HL-60 (cell line): ENCODE data around the gene UBA7.
A peak's percentile ranks its signal among the peaks of the same experiment; 100 is the strongest.

Experiments
- DNase-seq, 2 experiments: peaks; one replicate each; pipeline ENCODE4 v3.0.0-alpha.2; 2010 to 2020; ENCODE audit warnings: low read depth in 1 of 2, low spot score in 1 of 2
- H3K27ac ChIP-seq: fragments of 250-450 bp; sonication (Bioruptor Pico); replicated peaks from 2 replicates; pipeline ENCODE4 v1.5.1; 2020; ENCODE audit warnings: mild to moderate bottlenecking, moderate library complexity
- H3K27me3 ChIP-seq: fragments of 250-450 bp; sonication (Bioruptor Pico); 2 replicates; pipeline ENCODE4 v1.5.1; 2021; ENCODE audit warnings: mild to moderate bottlenecking, moderate library complexity; ENCODE audit not compliant: insufficient read depth, poor library complexity, severe bottlenecking
- H3K4me3 ChIP-seq: replicated peaks from 2 replicates; pipeline ENCODE4 v1.5.1; 2011; ENCODE audit warnings: mild to moderate bottlenecking, control low read depth, low read length; ENCODE audit not compliant: insufficient read depth
- GABPA ChIP-seq: IDR thresholded peaks from 2 replicates; pipeline ENCODE4 v1.6.1; 2012; ENCODE audit warnings: low read depth
- POLR2AphosphoS5 ChIP-seq: IDR thresholded peaks from 2 replicates; pipeline ENCODE4 v1.6.1; 2012; ENCODE audit warnings: low read depth
- SPI1 ChIP-seq: IDR thresholded peaks from 2 replicates; pipeline ENCODE4 v1.6.1; 2012; ENCODE audit warnings: low read depth, mild to moderate bottlenecking, borderline replicate concordance
- TF ChIP-seq, protein P1 (sequence below): IDR thresholded peaks from one replicate; pipeline ENCODE4 v1.5.1; 2011; ENCODE audit warnings: low read length, control low read depth, inconsistent platforms; ENCODE audit not compliant: insufficient read depth
- TF ChIP-seq, protein P2 (sequence below): IDR thresholded peaks from 2 replicates; pipeline ENCODE4 v1.6.1; 2012; ENCODE audit warnings: low read depth; ENCODE audit not compliant: insufficient replicate concordance

Gene UBA7

GRCh38 chr3:49761661-49762060 is 52.1 kb downstream of the UBA7 start:
- Histone ChIP-seq H3K27me3 (no peaks in the 10 kb centered on the region), H3K27ac (no peak overlapping the region), H3K4me3 (no peak overlapping the region)
- peak in 1 of 2 experiments; percentile 40 for DNase-seq
- TF ChIP-seq SPI1, result no peak
- TF ChIP-seq, protein P1, sequence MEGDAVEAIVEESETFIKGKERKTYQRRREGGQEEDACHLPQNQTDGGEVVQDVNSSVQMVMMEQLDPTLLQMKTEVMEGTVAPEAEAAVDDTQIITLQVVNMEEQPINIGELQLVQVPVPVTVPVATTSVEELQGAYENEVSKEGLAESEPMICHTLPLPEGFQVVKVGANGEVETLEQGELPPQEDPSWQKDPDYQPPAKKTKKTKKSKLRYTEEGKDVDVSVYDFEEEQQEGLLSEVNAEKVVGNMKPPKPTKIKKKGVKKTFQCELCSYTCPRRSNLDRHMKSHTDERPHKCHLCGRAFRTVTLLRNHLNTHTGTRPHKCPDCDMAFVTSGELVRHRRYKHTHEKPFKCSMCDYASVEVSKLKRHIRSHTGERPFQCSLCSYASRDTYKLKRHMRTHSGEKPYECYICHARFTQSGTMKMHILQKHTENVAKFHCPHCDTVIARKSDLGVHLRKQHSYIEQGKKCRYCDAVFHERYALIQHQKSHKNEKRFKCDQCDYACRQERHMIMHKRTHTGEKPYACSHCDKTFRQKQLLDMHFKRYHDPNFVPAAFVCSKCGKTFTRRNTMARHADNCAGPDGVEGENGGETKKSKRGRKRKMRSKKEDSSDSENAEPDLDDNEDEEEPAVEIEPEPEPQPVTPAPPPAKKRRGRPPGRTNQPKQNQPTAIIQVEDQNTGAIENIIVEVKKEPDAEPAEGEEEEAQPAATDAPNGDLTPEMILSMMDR, result no peak
- TF ChIP-seq GABPA, result no peak
- TF ChIP-seq POLR2AphosphoS5, result no peak
- TF ChIP-seq, protein P2, sequence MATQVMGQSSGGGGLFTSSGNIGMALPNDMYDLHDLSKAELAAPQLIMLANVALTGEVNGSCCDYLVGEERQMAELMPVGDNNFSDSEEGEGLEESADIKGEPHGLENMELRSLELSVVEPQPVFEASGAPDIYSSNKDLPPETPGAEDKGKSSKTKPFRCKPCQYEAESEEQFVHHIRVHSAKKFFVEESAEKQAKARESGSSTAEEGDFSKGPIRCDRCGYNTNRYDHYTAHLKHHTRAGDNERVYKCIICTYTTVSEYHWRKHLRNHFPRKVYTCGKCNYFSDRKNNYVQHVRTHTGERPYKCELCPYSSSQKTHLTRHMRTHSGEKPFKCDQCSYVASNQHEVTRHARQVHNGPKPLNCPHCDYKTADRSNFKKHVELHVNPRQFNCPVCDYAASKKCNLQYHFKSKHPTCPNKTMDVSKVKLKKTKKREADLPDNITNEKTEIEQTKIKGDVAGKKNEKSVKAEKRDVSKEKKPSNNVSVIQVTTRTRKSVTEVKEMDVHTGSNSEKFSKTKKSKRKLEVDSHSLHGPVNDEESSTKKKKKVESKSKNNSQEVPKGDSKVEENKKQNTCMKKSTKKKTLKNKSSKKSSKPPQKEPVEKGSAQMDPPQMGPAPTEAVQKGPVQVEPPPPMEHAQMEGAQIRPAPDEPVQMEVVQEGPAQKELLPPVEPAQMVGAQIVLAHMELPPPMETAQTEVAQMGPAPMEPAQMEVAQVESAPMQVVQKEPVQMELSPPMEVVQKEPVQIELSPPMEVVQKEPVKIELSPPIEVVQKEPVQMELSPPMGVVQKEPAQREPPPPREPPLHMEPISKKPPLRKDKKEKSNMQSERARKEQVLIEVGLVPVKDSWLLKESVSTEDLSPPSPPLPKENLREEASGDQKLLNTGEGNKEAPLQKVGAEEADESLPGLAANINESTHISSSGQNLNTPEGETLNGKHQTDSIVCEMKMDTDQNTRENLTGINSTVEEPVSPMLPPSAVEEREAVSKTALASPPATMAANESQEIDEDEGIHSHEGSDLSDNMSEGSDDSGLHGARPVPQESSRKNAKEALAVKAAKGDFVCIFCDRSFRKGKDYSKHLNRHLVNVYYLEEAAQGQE, result no peak

- DNase-seq, result no peak
- Histone ChIP-seq H3K4me3 (no peak overlapping the region), H3K27ac (no peak overlapping the region), H3K27me3 (no peaks in the 10 kb centered on the region)
- no peak for TF ChIP-seq GABPA
These were observed 54.5 kb downstream of the UBA7 start for GRCh38 chr3:49759226-49759625.

GRCh38 chr3:49757197-49757596 is 56.6 kb downstream of the UBA7 start:
- no peak overlapping the region for H3K4me3 ChIP-seq
- no peak for TF ChIP-seq POLR2AphosphoS5
- no peak for TF ChIP-seq SPI1
- TF ChIP-seq, protein P1, result no peak
- no peak for TF ChIP-seq GABPA
- TF ChIP-seq, protein P2, result no peak
- no peak overlapping the region for H3K27ac ChIP-seq
- no peaks in the 10 kb centered on the region for H3K27me3 ChIP-seq
- DNase-seq, result no peak

DNA sequence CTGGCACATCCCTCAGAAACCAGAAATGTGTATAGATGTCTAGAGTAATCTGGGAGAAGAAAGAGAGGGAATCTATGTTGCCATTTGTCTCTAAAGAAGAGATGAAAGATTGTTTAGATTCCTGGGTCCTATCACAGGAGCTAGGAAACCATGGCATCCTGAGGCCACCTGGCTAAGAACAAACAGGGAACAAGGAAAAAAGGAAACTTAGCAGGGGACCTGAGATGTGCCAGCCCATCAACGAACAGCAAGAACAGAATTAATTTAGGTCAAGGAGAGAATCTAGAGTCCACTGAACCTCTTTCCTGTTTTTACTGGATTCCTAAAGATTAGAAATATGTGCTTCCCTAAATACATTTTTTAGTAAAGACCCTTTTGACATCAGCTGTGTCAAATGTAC is 57.7 kb downstream of the UBA7 start:
- H3K27me3 ChIP-seq, result no peaks in the 10 kb centered on the region
- H3K27ac ChIP-seq, result no peak overlapping the region
- no peak for DNase-seq
- no peak overlapping the region for H3K4me3 ChIP-seq
- TF ChIP-seq POLR2AphosphoS5 (no peak), SPI1 (no peak), GABPA (no peak)
- TF ChIP-seq, protein P2, result no peak
- TF ChIP-seq, protein P1, result no peak
